Thymus (tissue), 11 donors: Measurements from ENCODE around the gene MIEF1. TPM values are rescaled to one million over a fixed set of nuclear protein-coding genes. Genes with fewer than 3 reads are reported as not detected.

Source experiments
- DNase-seq, 9 donors: peaks; one replicate each; pipeline ENCODE4 v3.0.0-alpha.2; 2013; ENCODE audit warnings: low spot score in 9 of 9, low read depth in 6 of 9, missing footprints in 1 of 9
- H3K27ac ChIP-seq, 2 donors: one replicate each; pipeline ENCODE4 v1.5.1; 2013; ENCODE audit warnings: control low read depth in 1 of 2, low read depth in 1 of 2, low read length in 1 of 2, mild to moderate bottlenecking in 1 of 2, moderate library complexity in 1 of 2
- H3K27me3 ChIP-seq, 2 donors: one replicate each; pipeline ENCODE4 v1.5.1; 2013; ENCODE audit warnings: low read length in 1 of 2; ENCODE audit not compliant: control insufficient read depth in 2 of 2, insufficient read depth in 1 of 2
- H3K36me3 ChIP-seq, 2 donors: one replicate each; pipeline ENCODE4 v1.5.1; 2013; ENCODE audit warnings: low read length in 1 of 2, mild to moderate bottlenecking in 1 of 2, moderate library complexity in 1 of 2; ENCODE audit not compliant: control insufficient read depth in 2 of 2, insufficient read depth in 2 of 2
- H3K4me1 ChIP-seq, 2 donors: one replicate each; pipeline ENCODE4 v1.5.1; 2013; ENCODE audit warnings: low read length in 2 of 2; ENCODE audit not compliant: control insufficient read depth in 2 of 2, insufficient read depth in 2 of 2
- H3K4me3 ChIP-seq, 2 donors: one replicate each; pipeline ENCODE4 v1.5.1; 2013; ENCODE audit warnings: low read length in 2 of 2, control low read depth in 1 of 2, mild to moderate bottlenecking in 1 of 2
- H3K9me3 ChIP-seq, 2 donors: one replicate each; pipeline ENCODE4 v1.5.1; 2013; ENCODE audit warnings: low read length in 1 of 2, mild to moderate bottlenecking in 1 of 2; ENCODE audit not compliant: control insufficient read depth in 2 of 2, insufficient read depth in 1 of 2
- WGBS: extraction: QIAGEN DNeasy Blood & Tissue Kit; methylation state at CpG from one replicate; pipeline ENCODE4 v1.1.7; 2013; 5-methylcytosine and 5-hydroxymethylcytosine counted together
- polyA plus RNA-seq: library from polyadenylated mRNA; stranded (reverse); fragments of 200-250 nt; gene quantifications from one replicate; pipeline ENCODE4 v1.2.3, GENCODE V29; 2013
- total RNA-seq: library from RNA; stranded (reverse); fragments of 120-200 nt; gene quantifications from one replicate; pipeline ENCODE4 v1.2.4, GENCODE V29; 2013
- donor health status: healthy.

Gene MIEF1
- total and polyA plus RNA-seq, 2 donors: 8.7 to 10.0 TPM

GRCh38 chr22:39528681-39529486 lies 26.8 kb downstream of the MIEF1 start:
- 41% methylated on average over 32 of the region's 32 CpGs for WGBS
- H3K4me3 ChIP-seq: peak overlapping the region; percentile 14 to 17
- peaks cover 43 to 65% of the 10 kb centered on the region in 2 donors for H3K36me3 ChIP-seq
- H3K9me3 ChIP-seq: peaks cover 0 to 6% of the 10 kb centered on the region in 2 donors
- peak overlapping the region; percentile 79 to 92 for H3K27ac ChIP-seq
- DNase-seq: peak; percentile 86 to 96 (median 88)
- H3K4me1 ChIP-seq: peaks cover 35 to 91% of the 10 kb centered on the region in 2 donors
- H3K27me3 ChIP-seq: no peaks in the 10 kb centered on the region

- WGBS: 76% methylated on average over 17 of the region's 17 CpGs
- Histone ChIP-seq H3K27ac (peak overlapping the region in 1 of 2 donors; percentile 41), H3K36me3 (peaks cover 38 to 59% of the 10 kb centered on the region in 2 donors), H3K4me1 (peaks cover 35 to 89% of the 10 kb centered on the region in 2 donors), H3K4me3 (peak overlapping the region in 1 of 2 donors; percentile 14), H3K27me3 (no peaks in the 10 kb centered on the region), H3K9me3 (peaks cover 0 to 6% of the 10 kb centered on the region in 2 donors)
- no peak for DNase-seq
Measured at GRCh38 chr22:39529487-39529851, 27.4 kb downstream of the MIEF1 start.

GRCh38 chr22:39530116-39530515 lies 28.0 kb downstream of the MIEF1 start:
- Histone ChIP-seq H3K9me3 (peaks cover 0 to 6% of the 10 kb centered on the region in 2 donors), H3K36me3 (peaks cover 34 to 52% of the 10 kb centered on the region in 2 donors), H3K4me3 (no peak overlapping the region), H3K27ac (no peak overlapping the region), H3K4me1 (peaks cover 38 to 89% of the 10 kb centered on the region in 2 donors), H3K27me3 (no peaks in the 10 kb centered on the region)
- no peak for DNase-seq
- 92% methylated on average over 6 of the region's 6 CpGs for WGBS

- Histone ChIP-seq H3K27ac (no peak overlapping the region), H3K36me3 (peaks cover 28 to 47% of the 10 kb centered on the region in 2 donors), H3K4me3 (peak overlapping the region in 1 of 2 donors; percentile 72), H3K27me3 (peaks cover 0 to 2% of the 10 kb centered on the region in 2 donors), H3K4me1 (peaks cover 35 to 84% of the 10 kb centered on the region in 2 donors), H3K9me3 (peaks cover 0 to 6% of the 10 kb centered on the region in 2 donors)
- WGBS: 68% methylated on average over 9 of the region's 9 CpGs
- DNase-seq: peak in 1 of 9 donors; percentile 61
Measured at GRCh38 chr22:39530692-39531331, 28.7 kb downstream of the MIEF1 start.

GRCh38 chr22:39532215-39533073 lies 30.4 kb downstream of the MIEF1 start, which contains the start of gene RPS19BP1:
RPS19BP1 (minus strand) TSS chr22:39532748; CDS start chr22:39532738, 10 bp downstream.
- WGBS: under 1% methylated on average over 67 of the region's 67 CpGs

GRCh38 chr22:39534092-39534506 lies 32.0 kb downstream of the MIEF1 start:
- Histone ChIP-seq H3K27ac (no peak overlapping the region), H3K9me3 (no peaks in the 10 kb centered on the region), H3K4me3 (no peak overlapping the region), H3K4me1 (peaks cover 24 to 51% of the 10 kb centered on the region in 2 donors), H3K27me3 (peaks cover 0 to 5% of the 10 kb centered on the region in 2 donors), H3K36me3 (peaks cover 8 to 23% of the 10 kb centered on the region in 2 donors)
- 95% methylated on average over 12 of the region's 12 CpGs for WGBS
- DNase-seq: no peak

More at GRCh38 chr22:39532215-39533073, 30.4 kb downstream of the MIEF1 start, which contains the start of gene RPS19BP1:
- Histone ChIP-seq H3K4me1 (peaks cover 31 to 68% of the 10 kb centered on the region in 2 donors), H3K27ac (peak within 1 kb of the TSS; percentile 84 to 85), H3K36me3 (peaks cover 24 to 39% of the 10 kb centered on the region in 2 donors), H3K9me3 (no peaks in the 10 kb centered on the region), H3K4me3 (peak within 1 kb of the TSS; percentile 66 to 72), H3K27me3 (peaks cover 0 to 3% of the 10 kb centered on the region in 2 donors)
- DNase-seq: peak; percentile 99 to 100 (median 100)

- Histone ChIP-seq H3K27ac (no peak overlapping the region), H3K4me3 (no peak overlapping the region), H3K27me3 (peaks cover 0 to 5% of the 10 kb centered on the region in 2 donors), H3K9me3 (no peaks in the 10 kb centered on the region), H3K36me3 (peaks cover 3 to 17% of the 10 kb centered on the region in 2 donors), H3K4me1 (peaks cover 18 to 44% of the 10 kb centered on the region in 2 donors)
- peak in 4 of 9 donors; percentile 77 to 85 (median 81) for DNase-seq
- WGBS: 19% methylated on average over 41 of the region's 41 CpGs
Measured at GRCh38 chr22:39534591-39535356, 32.7 kb downstream of the MIEF1 start.

GRCh38 chr22:39535357-39535725 lies 33.3 kb downstream of the MIEF1 start:
- Histone ChIP-seq H3K4me1 (peaks cover 13 to 39% of the 10 kb centered on the region in 2 donors), H3K4me3 (no peak overlapping the region), H3K9me3 (peaks cover 0 to 4% of the 10 kb centered on the region in 2 donors), H3K27ac (no peak overlapping the region), H3K27me3 (peaks cover 0 to 9% of the 10 kb centered on the region in 2 donors), H3K36me3 (peaks cover 0 to 12% of the 10 kb centered on the region in 2 donors)
- WGBS: 65% methylated on average over 13 of the region's 13 CpGs
- no peak for DNase-seq
